Stimulated activated CD4-positive, alpha-beta T cell treated with anti-CD3 and anti-CD28 coated beads, TNF-alpha, amount 100 ng/mL, for 24 hours (primary cell): ENCODE data around the gene RFTN1.

Experiments
- DNase-seq, 3 experiments: peaks; one replicate each; pipeline ENCODE4 v3.0.0-alpha.2; 2020; ENCODE audit warnings: low read depth in 3 of 3

RFTN1 gene

DNA sequence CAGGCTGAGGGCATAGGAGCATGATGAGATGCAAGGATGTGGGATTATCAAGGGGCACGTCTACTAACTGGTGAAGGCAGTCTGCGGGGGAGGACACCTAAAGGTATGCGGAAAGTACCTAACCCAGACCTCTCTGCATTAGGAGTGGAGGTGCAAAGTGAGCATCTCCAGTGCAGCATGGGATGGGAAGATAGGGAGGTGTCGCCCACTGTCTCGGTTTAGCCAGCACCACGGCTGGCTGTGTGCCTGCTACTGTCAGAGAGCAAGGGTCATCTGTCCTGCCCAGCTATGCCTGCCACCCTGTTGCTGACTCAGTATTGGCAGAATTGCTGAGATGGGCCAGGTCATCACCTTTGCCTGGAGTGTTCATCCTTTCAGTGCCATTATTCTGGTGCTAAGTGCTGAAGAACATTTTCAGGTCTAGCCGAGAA is 208.4 kb downstream of the RFTN1 start:
- DNase-seq, result peak in 1 of 3 experiments; percentile 35

GRCh38 chr3:16304061-16305010 is 209.2 kb downstream of the RFTN1 start:
- DNase-seq, result no peak

DNA sequence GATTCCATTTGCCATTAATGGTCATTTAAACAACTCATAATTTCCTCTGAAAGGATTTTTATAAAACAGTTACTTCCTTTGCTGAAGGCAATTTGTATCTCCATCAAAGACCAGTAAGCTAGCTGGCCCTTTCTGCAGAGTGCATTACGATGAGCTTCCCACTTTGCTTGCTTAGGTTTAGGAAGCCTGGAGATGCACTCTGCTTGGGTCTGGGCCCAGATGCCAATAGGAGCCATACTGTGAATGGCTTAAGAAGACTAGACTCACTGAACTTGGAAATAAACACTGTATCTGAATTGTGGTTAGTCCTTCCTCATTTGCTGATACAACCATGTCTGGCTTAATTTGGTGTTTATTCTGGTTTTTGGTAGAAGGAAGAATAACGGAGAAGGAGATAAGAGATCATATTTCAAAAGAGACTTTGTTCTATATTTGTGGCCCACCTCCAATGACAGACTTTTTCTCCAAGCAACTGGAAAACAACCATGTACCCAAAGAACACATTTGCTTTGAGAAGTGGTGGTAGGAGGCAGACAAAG is 210.4 kb downstream of the RFTN1 start:
- no peak for DNase-seq

DNA sequence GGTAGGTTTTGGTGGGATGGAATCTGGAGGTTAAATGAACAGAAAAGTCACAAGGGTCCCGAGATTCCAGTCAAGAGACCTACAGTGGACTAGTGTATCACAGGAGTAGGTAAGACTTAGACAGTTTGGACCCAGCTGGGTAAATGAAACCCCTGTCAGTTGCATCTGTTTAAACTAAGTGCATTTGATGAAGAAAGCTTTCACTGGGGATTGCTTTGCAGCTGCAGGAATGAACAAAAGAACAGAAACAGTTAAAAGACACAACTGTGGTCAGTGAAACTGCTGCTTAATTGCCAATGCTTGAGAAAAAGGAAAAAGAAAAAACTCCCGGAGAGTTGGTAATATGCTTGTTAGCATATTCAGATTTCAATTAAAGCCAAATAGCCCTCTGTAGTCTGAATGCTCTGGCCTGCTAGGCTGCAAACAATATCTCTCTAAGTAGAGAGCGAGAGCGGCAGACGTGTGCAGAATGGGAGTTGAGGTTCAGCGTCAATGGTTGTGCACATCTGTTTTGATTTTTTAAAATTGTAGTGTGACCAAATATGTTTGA is 211.3 kb downstream of the RFTN1 start:
- no peak for DNase-seq

- no peak for DNase-seq
These were observed 212.0 kb downstream of the RFTN1 start for GRCh38 chr3:16301507-16301906.

DNA sequence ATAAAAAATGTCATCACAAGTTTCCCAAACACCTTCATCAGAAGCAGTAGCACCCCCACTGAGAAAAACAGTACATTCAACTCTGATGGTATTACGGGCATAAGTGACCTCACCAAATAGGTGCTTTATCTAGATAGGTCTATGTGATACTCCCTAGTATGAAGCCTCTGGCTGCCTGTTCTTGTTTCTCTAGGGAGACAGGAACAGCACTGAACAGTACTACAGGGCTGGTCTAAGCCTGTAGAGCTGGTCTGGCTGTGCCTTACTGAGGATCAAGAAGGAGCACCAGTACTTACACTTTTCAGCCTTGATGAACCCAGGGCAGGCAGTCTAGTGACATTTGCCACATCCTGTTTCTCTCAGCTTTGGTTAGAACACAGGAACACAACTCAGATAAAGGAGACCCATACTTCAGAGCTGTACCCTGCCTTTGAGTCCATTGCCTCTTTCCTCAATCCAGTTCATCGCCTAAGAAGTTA is 212.6 kb downstream of the RFTN1 start:
- no peak for DNase-seq

GRCh38 chr3:16300307-16300706 is 213.2 kb downstream of the RFTN1 start:
- DNase-seq, result no peak

GRCh38 chr3:16299746-16300145 is 213.8 kb downstream of the RFTN1 start:
- DNase-seq, result no peak

DNA sequence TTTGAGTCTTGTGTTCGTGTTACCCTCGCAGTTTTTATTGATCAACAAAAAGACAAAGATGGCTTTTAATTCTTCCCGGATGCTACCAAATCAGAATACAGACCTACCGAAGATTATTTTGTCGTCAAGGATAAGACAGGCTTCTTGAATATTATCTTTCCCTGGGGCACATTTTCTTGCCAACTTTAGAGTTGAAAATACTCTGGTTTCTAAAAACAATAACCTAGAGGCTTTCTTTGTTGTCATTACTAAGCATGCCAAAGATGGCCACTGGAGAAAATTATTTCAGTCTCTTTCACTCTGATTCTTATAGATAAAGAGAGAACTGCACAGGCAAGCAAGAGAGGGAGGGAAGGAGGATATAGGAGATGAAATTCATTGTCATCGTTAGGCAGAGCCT is 214.6 kb downstream of the RFTN1 start:
- DNase-seq, result no peak

DNA sequence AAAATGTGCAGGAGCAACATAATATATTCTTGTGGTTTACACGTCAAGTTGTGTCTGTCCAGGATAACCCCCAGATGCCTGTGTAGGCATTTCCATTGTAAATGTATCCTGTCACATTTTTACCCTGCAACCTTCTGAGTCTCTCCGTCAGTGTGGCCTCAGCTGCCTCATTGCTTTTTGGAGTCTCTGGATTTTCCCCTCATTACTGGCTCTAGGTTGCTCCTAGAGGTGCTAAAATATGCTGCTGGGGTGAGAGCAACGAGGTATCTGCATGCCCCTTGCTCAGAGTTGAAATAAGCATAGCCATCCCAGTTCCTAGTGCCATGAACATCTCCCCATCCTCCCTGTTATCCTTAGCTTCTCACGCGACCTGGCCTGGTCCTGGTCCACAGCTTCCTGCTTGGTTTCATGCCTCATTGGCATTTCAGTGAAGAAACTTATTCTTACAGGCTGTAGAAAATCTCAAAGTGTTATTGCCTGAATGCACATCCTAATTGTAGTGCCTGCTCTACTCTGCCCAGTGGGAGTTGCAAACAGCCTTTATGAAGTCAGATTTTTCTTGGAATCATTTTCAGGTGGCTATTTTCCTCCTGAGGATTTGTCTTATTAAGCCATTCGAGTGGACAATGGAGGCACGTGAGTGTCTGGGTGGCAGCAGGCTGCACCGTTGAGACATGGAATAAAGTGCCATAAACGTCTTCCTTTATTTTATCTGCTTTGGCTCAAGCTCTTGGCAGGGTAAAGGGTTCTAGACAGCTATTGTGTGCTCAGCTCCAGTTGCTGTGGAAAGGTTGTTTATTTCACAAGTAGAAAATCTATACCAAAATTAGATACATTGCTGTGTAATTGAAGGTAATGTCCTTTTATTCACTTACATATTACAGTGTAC is 215.3 kb downstream of the RFTN1 start:
- no peak for DNase-seq

DNA sequence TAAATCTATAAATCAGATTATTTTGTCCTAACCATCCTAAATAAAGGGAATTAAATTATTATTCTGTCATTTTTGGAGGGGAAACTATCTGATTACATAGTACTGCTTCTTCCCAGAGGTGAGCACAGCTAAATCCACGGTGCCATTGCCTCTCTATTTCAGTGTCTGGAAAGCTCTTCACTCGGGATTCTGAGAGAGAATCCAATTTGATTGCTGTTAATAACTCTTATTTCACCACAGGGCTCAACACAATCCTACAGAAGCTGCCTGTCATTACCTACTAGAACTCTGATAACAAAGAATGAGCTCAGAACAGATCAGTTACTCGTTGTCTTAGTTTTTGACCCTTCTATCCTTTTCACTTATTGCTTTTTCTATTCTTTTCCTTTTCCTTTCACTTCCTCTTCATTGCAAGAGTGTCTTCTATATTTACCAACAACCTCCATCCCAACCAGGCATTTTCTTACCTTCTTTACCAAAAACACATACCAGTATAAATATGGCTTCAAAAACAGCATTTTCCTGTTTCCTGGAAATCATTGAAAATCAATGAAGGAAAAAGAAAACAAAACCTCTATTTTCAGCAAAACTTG is 218.1 kb downstream of the RFTN1 start:
- DNase-seq, result no peak

- DNase-seq, result no peak
These were observed 218.7 kb downstream of the RFTN1 start for GRCh38 chr3:16294844-16295243.

DNA sequence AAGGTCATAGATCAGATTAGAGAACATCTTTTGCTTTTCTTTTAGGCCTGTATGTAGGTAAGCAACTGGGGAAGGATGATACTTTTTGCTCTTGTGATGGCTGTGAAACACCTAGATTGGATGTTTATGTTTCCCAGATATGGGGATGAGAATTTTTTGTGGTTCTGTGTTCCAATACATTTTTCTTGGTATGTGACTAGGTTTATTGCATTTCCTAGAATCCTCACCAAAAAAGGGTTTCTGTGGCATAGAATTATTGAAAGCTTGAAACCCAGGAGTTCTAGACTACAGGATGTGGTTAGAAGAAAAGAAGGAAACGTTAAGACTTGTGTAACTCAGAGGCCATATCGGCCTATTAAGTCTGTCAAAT is 222.7 kb downstream of the RFTN1 start:
- DNase-seq, result no peak

DNA sequence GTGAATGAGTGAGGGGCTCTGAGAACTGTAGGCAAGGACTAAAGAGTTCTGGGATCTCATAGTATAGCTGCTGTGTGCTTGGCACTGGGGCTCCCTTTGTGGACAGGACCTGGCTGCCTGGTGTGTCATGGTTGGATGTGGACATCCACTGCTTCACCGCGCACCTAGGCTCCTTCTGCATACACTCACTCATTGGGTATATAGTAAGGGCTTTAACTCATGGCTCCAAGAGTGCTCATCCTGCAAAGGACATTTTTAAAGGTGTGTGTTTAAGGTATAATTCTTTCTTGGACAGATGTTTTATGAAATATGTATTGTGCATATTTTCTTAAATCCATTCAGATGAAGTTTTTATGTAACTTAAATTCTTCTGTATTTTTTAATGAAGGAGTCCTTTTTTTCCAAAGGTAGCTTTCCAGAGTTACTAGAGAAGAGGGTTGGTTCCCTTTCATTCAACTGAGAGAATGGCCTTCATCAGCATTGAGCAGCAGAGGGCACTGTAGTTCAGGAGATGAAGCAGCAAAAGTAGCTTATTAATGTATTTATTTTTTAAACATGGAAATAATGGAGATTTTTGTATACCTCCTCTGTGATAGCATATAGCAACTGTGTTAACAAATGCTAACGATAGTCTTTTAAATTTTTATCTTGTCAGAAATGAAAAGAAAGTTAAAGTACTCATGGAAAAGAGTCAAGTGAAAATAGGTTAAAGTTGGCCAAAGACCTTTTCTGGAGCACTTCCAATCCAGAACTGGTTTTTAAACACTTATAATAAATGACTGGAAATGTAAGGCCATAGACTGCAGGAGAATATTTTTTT is 223.3 kb downstream of the RFTN1 start:
- DNase-seq, result peak in 1 of 3 experiments; percentile 45

DNA sequence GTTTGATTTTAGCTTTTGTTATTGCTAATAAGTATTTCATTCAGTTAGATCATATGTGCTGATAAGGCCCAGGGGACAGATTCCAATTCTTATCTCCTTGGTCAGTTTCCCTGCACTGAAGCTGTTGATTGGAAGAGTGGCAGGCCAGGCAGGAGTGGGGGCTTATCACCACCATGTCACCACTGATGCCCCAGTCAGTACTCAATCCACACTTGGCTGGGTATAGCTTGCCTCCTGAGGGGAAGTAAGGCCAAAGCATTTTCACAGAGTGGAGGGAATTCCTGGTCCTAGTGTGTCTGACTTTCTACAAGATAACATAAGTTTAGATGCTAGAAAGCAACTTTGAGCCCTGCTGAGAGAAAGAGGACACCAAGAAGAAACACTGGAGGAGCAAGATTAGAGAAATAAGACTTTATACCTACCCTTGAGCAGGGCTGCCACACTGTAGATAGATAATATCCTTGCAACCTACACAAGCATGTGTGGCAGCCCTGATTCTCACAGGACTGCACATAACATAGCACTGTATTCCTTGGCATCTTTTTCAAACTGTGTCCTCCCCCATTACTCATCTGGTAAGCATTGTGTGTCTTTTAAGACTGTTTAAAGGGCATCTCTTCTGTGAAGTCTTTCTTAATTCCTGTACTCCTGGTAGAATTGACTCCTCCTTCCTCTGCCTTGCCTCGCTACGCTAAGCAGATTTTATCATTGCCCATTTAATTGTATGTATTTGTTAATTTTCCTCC is 224.2 kb downstream of the RFTN1 start:
- no peak for DNase-seq

DNA sequence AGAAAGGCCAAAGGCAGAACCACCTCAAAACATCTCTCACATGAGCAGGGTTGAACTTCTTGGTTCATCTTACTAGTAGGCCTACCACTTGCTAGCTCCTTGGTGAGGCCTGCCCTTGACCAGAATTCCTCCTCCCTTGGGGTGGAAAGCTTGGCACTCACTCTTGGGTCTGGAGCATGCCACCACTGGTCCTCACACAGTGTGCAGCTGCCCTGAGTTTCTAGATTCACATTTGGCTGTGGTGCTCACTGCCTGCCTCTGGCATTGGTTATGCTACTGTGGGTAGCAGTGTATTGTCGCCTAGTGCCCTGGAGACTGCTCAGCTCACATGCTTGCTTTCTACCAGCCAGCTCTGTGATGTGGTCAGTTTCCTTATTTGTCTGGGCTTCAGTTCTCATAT is 224.8 kb downstream of the RFTN1 start:
- DNase-seq, result no peak

GRCh38 chr3:16286751-16287543 is 226.6 kb downstream of the RFTN1 start:
- no peak for DNase-seq

- DNase-seq, result peak in 2 of 3 experiments; percentile 58 to 63
These were observed 227.3 kb downstream of the RFTN1 start for GRCh38 chr3:16286161-16286560.

GRCh38 chr3:16284633-16285032 is 228.9 kb downstream of the RFTN1 start:
- DNase-seq, result no peak
